Measurements from ENCODE around the gene JARID2. TPM values are rescaled to one million over a fixed set of nuclear protein-coding genes. Genes with fewer than 3 reads are reported as not detected.

The JARID2 gene
- total and polyA plus RNA-seq, 2 of the 8 experiments (the other 6 are each of a cell fraction or from before 2014, with no cell fraction given): 60.1 to 239 TPM

DNA sequence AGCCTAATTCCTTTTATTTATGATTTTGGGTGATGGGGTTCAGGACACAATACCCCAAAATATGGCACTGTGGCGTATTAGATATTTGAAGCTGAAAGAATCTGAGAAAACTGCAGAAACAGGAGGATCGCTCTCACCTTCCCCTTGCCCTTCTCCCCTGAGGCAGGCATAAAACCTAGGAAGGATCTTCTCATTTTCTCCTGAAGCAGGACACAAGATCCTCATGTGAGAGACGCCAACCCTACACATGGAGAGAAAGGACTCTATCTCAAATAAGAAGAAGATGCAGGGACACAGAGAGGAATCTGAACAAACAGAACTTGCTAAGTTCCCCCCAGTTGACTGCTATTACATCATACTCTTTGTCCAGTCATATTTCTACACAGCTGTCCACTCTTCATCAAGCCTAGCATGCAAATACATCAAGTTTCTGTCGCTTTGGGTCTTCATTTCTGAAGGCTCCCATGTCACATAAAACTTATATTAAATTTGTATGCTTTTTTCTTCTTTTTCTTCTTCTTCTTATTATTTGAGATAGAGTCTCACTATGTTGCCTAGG lies 307.9 kb downstream of the JARID2 start (continued):
- TF ChIP-seq, protein P1, sequence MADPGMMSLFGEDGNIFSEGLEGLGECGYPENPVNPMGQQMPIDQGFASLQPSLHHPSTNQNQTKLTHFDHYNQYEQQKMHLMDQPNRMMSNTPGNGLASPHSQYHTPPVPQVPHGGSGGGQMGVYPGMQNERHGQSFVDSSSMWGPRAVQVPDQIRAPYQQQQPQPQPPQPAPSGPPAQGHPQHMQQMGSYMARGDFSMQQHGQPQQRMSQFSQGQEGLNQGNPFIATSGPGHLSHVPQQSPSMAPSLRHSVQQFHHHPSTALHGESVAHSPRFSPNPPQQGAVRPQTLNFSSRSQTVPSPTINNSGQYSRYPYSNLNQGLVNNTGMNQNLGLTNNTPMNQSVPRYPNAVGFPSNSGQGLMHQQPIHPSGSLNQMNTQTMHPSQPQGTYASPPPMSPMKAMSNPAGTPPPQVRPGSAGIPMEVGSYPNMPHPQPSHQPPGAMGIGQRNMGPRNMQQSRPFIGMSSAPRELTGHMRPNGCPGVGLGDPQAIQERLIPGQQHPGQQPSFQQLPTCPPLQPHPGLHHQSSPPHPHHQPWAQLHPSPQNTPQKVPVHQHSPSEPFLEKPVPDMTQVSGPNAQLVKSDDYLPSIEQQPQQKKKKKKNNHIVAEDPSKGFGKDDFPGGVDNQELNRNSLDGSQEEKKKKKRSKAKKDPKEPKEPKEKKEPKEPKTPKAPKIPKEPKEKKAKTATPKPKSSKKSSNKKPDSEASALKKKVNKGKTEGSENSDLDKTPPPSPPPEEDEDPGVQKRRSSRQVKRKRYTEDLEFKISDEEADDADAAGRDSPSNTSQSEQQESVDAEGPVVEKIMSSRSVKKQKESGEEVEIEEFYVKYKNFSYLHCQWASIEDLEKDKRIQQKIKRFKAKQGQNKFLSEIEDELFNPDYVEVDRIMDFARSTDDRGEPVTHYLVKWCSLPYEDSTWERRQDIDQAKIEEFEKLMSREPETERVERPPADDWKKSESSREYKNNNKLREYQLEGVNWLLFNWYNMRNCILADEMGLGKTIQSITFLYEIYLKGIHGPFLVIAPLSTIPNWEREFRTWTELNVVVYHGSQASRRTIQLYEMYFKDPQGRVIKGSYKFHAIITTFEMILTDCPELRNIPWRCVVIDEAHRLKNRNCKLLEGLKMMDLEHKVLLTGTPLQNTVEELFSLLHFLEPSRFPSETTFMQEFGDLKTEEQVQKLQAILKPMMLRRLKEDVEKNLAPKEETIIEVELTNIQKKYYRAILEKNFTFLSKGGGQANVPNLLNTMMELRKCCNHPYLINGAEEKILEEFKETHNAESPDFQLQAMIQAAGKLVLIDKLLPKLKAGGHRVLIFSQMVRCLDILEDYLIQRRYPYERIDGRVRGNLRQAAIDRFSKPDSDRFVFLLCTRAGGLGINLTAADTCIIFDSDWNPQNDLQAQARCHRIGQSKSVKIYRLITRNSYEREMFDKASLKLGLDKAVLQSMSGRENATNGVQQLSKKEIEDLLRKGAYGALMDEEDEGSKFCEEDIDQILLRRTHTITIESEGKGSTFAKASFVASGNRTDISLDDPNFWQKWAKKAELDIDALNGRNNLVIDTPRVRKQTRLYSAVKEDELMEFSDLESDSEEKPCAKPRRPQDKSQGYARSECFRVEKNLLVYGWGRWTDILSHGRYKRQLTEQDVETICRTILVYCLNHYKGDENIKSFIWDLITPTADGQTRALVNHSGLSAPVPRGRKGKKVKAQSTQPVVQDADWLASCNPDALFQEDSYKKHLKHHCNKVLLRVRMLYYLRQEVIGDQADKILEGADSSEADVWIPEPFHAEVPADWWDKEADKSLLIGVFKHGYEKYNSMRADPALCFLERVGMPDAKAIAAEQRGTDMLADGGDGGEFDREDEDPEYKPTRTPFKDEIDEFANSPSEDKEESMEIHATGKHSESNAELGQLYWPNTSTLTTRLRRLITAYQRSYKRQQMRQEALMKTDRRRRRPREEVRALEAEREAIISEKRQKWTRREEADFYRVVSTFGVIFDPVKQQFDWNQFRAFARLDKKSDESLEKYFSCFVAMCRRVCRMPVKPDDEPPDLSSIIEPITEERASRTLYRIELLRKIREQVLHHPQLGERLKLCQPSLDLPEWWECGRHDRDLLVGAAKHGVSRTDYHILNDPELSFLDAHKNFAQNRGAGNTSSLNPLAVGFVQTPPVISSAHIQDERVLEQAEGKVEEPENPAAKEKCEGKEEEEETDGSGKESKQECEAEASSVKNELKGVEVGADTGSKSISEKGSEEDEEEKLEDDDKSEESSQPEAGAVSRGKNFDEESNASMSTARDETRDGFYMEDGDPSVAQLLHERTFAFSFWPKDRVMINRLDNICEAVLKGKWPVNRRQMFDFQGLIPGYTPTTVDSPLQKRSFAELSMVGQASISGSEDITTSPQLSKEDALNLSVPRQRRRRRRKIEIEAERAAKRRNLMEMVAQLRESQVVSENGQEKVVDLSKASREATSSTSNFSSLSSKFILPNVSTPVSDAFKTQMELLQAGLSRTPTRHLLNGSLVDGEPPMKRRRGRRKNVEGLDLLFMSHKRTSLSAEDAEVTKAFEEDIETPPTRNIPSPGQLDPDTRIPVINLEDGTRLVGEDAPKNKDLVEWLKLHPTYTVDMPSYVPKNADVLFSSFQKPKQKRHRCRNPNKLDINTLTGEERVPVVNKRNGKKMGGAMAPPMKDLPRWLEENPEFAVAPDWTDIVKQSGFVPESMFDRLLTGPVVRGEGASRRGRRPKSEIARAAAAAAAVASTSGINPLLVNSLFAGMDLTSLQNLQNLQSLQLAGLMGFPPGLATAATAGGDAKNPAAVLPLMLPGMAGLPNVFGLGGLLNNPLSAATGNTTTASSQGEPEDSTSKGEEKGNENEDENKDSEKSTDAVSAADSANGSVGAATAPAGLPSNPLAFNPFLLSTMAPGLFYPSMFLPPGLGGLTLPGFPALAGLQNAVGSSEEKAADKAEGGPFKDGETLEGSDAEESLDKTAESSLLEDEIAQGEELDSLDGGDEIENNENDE (IDR thresholded peaks at IDR 0.05; ENCODE audit: insufficient replicate concordance, low read length): no peak
- no peak for TF ChIP-seq RXRA (IDR thresholded peaks at IDR 0.05; ENCODE audit: insufficient read depth, low read depth, low read length)
- TF ChIP-seq, protein P2, sequence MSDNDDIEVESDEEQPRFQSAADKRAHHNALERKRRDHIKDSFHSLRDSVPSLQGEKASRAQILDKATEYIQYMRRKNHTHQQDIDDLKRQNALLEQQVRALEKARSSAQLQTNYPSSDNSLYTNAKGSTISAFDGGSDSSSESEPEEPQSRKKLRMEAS (IDR thresholded peaks at IDR 0.05): no peak
- no peak for TF ChIP-seq PHF8 (conservative IDR thresholded peaks at IDR 0.05; ENCODE audit: low read depth, low read length)
